HG03064 (cell line): Measurements from ENCODE around the gene IQSEC1.

Experiments
- ATAC-seq: cut with Tn5 transposase; IDR thresholded peaks from one replicate; pipeline ENCODE4 v1.9.1; 2021; ENCODE audit warnings: low read depth; ENCODE audit not compliant: unreplicated experiment

The IQSEC1 gene

GRCh38 chr3:13087320-13087990 lies 14.2 kb upstream of the IQSEC1 start:
- ATAC-seq, result no peak

GRCh38 chr3:13086531-13086981 lies 13.3 kb upstream of the IQSEC1 start:
- ATAC-seq, result no peak

- no peak for ATAC-seq
Observed at GRCh38 chr3:13085846-13086179, 12.6 kb upstream of the IQSEC1 start.

GRCh38 chr3:13085081-13085845 lies 12.0 kb upstream of the IQSEC1 start:
- no peak for ATAC-seq

GRCh38 chr3:13083898-13084297 lies 10.7 kb upstream of the IQSEC1 start:
- no peak for ATAC-seq

GRCh38 chr3:13083254-13083653 lies 10.0 kb upstream of the IQSEC1 start:
- no peak for ATAC-seq

- ATAC-seq, result no peak
Observed at GRCh38 chr3:13082677-13083076, 9.4 kb upstream of the IQSEC1 start.

- no peak for ATAC-seq
Observed at GRCh38 chr3:13081603-13082360, 8.6 kb upstream of the IQSEC1 start.

- ATAC-seq, result no peak
Observed at GRCh38 chr3:13080591-13080990, 7.4 kb upstream of the IQSEC1 start.

- no peak for ATAC-seq
Observed at GRCh38 chr3:13080026-13080425, 6.8 kb upstream of the IQSEC1 start.

- no peak for ATAC-seq
Observed at GRCh38 chr3:13079510-13079909, 6.3 kb upstream of the IQSEC1 start.

GRCh38 chr3:13079051-13079450 lies 5.8 kb upstream of the IQSEC1 start:
- ATAC-seq, result no peak

- ATAC-seq, result no peak
Observed at GRCh38 chr3:13078163-13078905, 5.1 kb upstream of the IQSEC1 start.

GRCh38 chr3:13077431-13078162 lies 4.4 kb upstream of the IQSEC1 start:
- no peak for ATAC-seq

- no peak for ATAC-seq
Observed at GRCh38 chr3:13075986-13076654, 2.9 kb upstream of the IQSEC1 start.

- ATAC-seq, result no peak
Observed at GRCh38 chr3:13075318-13075717, 2.1 kb upstream of the IQSEC1 start.

- no peak for ATAC-seq
Observed at GRCh38 chr3:13074006-13074375, 762 bp upstream of the IQSEC1 start.

GRCh38 chr3:13072600-13073325 lies 466 bp downstream of the IQSEC1 start:
- peak; percentile 31 for ATAC-seq

- ATAC-seq, result peak; percentile 47
Observed at GRCh38 chr3:13072239-13072599, 1.0 kb downstream of the IQSEC1 start.
